Stimulated activated CD8-positive, alpha-beta memory T cell treated with anti-CD3 and anti-CD28 coated beads, Interleukin-2, amount 100 ng/mL, for 48 hours (primary cell): ENCODE measurements around the gene COX5A.

ENCODE experiments used
- DNase-seq, 2 donors: peaks; one replicate each; pipeline ENCODE4 v3.0.0-alpha.2; 2020; ENCODE audit warnings: low read depth in 2 of 2

Gene COX5A

GRCh38 chr15:74873036-74873755, 64.7 kb downstream of the COX5A start, which contains the start of gene SCAMP2:
Gene SCAMP2 (minus strand): TSS chr15:74873365. CDS start chr15:74873255, 110 bp downstream.
- peak; percentile 85 to 86 for DNase-seq

GRCh38 chr15:74872702-74873035, 65.2 kb downstream of the COX5A start:
- DNase-seq = no peak

GRCh38 chr15:74870436-74871215, 67.2 kb downstream of the COX5A start:
- DNase-seq = no peak
